ENCODE measurements around the gene ATP6V1B1.
"Not testable (repeated sequence)": the region's sequence is repeated elsewhere in the genome, so short reads cannot be mapped to it uniquely, and the experiment has no call there.

The ATP6V1B1 gene

DNA sequence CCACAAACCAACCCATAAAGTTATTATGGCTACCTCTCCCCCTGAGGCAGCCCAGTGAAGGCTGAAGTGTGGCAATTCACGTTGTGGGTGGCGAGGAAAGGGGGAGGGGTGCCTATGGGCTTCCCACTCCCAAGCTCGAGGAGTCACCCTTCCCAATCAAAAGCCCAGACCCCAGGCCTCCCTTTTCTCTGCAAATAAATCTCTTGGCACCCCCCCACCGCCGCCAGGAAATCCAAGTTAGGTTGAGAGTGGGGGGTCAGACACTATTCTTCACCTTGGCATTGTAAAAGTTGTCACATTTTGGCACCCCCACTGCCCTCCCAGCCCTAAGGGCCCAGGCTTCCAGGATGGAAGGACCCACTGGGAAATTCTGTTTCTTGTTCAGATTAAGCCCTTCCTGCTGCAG, 49.6 kb downstream of the ATP6V1B1 start:
- in situ Hi-C loops (cut with MboI; ENCODE audit: low sequenced_read_pairs) = no loop called here

GRCh38 chr2:70985956-70986355, 50.3 kb downstream of the ATP6V1B1 start:
- in situ Hi-C loops (cut with MboI; ENCODE audit: low sequenced_read_pairs) = no loop called here

- in situ Hi-C loops (cut with MboI; ENCODE audit: low sequenced_read_pairs) = no loop called here
These were observed 50.9 kb downstream of the ATP6V1B1 start for GRCh38 chr2:70986499-70987189.

DNA sequence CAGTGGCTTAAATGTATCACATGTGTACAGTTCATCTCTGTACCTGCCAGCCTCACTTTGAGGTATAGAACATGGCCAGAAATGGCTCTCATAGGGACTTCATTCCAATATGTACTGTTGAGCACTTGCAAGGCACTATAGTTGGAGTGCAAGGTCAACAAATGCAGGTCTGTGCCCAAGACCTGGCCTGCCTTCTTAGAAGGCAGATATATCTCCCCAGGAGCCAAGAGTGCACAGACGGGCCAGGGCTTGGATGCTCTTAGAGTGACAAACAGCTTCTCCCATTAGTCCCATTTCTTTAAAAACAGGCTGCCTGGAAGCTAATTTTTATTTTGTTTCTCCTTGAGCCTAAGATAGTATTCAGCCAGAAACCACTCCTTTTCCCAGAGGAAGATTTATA, 51.7 kb downstream of the ATP6V1B1 start:
- in situ Hi-C loops (cut with MboI; ENCODE audit: low sequenced_read_pairs) = no loop called here

DNA sequence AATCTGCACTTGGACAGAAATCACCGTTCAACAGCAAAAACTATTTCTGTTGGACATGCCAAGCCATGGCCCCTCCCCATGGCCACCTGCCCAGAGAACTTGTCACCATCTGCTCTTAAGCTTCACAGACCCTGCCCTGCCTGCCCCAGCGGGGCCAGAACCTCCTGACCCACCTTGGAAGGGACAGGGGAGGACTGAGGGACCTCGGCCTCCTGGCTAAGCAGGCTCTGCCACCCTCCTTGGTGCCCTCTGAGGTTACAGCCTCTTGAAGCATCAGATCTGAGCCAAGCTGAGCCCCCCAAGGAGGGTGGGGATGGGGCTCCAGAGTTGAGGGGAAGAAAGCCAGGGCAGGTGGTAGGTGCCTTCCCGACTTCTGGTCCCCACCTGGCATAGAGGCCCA, 52.5 kb downstream of the ATP6V1B1 start:
- in situ Hi-C loops (cut with MboI; ENCODE audit: low sequenced_read_pairs) = no loop called here

DNA sequence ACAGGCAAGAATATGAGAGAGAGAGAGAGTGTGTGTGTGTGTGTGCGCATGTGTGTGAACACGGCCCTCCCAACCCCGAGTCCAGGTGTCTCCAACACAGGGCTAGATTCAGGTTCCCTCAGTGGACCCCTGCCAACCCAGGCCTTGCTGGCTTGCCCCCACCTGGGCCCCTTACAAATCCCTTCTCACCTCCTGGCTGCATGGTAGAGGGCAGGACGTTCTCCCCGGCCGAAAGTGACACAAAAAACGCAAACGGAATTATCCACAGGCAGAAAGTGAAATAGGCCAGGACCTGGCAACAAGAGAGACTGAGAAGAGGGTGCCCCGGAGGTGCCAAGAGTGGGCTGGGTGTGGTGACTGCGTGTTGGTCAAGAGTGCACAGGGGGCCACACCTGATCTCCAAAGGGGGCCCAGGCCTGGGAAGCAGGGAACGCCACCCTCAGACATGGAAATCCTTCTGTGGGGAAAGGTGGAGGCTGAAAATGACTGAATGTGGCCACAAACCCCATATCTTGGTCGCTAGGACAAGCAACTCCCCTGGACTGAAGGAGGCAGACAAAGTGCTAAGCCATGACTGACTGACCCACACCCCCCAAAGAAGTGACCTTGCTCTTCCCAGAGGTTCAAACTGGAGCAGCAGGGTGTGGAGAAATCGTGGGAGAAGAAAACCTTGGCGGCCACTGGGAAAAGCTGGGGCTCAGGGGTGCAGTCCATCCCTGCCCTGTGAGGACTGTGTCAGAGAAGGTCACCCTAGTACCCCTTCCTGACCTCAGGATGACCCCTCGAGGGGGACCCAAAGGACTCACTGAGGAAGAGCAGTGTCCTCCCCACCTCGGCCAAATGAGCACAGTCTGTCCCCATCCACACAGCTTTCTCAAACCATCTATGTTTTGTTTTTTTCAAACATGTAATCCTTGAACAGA, 53.3 kb downstream of the ATP6V1B1 start:
- in situ Hi-C loops (cut with MboI; ENCODE audit: low sequenced_read_pairs) = no loop called here

DNA sequence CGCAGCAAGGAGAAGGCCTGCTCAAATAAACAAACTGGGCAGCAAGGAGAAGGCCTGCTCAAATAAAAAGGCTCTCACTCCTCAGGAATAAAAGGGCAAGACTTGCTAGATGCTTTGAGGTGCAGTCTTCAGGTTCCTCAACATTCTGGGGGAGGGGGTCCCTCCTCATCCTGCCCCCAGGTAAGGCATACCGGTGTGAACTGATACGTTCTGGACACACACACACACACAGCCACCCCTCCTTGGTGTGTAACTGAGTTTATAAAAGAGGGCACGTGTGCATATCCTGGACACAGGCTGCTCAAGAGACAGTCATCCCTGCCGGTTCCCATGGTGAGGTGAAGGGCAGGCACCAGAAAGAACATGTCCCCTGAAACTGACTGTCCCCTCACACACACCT, 54.5 kb downstream of the ATP6V1B1 start:
- in situ Hi-C loops (cut with MboI; ENCODE audit: low sequenced_read_pairs) = no loop called here

DNA sequence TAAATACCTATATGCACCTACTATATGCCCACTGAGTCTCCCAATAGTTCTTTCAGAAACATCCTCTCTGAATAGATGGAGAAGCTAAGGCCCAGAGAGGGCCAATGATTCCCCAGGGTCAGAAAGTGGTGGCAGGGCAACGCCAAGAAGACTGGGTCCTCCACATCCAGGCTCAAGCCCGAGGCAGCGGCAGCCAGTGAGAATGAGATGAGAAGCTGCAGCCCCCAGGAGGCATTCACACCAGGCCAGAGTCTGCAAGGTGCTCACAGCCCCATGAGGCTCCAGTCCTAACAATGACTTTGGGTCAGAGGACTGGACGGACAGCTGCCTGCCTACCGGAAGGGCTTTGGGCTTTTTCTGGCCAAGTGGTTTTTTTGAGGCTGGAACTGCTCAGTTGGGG, 55.4 kb downstream of the ATP6V1B1 start:
- in situ Hi-C loops (cut with MboI; ENCODE audit: low sequenced_read_pairs) = no loop called here

GRCh38 chr2:70991742-70992141, 56.0 kb downstream of the ATP6V1B1 start:
- in situ Hi-C loops (cut with MboI; ENCODE audit: low sequenced_read_pairs) = no loop called here

DNA sequence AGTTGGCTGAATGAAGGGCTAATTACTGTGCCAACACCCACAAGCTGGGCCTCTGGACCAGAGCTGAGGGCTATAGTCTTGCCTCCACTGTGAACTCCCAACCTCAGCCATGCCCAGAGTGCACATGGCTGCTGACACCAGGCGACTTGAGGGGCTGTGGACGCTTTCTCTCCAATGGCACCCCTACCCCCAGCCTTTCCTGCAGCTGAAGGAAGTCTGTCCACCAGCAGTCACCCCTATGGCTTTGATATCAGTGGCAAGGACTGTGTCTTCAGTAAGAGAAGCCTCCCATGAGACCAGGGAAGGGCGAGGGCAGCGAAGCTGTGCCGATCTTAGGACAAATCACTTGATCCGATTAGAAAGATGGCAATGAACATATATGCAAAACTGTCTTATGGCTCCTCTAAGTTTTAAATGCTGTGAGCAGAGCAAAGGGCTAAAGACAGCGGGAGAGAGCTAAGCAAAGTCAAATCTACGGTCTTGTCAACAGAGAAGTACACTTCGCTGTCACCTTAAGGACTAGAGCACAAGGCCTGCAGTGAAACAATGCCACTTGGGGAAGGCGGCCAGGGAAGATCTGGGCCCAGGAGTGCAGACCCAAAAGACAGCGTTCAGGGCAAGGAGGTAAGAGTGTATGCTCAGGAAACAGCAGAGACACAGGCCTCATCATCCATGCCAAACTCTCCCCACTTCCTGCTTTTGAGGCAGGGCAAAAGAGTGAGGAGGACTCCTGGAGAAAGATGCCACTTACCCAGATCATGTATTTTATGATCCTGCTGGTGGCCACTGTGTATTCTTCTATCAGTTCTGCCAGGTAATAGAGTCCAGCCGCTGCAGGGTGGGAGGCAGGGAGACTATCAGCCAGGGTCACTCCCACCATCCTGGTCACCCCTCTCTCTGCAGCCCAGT, 57.5 kb downstream of the ATP6V1B1 start:
- in situ Hi-C loops (cut with MboI; ENCODE audit: low sequenced_read_pairs) = no loop called here

- in situ Hi-C loops (cut with MboI; ENCODE audit: low sequenced_read_pairs) = no loop called here
These were observed 58.5 kb downstream of the ATP6V1B1 start for GRCh38 chr2:70994009-70994698.

- in situ Hi-C loops (cut with MboI; ENCODE audit: low sequenced_read_pairs) = no loop called here
These were observed 59.2 kb downstream of the ATP6V1B1 start, which contains the start of gene TEX261 for GRCh38 chr2:70994699-70995425. Gene TEX261, minus strand, starts transcription at chr2:70994873. Its CDS starts 116 bp downstream, at chr2:70994757.

DNA sequence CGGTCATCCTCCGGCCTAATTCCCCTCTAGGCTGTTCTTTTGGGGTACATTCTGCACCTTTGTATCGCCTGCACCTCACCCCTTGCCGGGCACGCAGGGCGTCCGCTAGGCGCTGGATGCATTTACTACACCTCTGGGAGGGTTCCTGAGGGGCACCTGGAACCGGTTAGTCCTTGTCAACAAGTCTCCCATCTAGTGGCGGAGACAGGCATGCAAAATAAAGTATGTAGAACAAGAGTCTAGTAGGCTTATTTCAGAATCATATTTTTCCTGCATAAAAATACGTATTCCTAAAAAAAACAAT, 59.7 kb downstream of the ATP6V1B1 start:
- in situ Hi-C loops (cut with MboI; ENCODE audit: low sequenced_read_pairs) = no loop called here

DNA sequence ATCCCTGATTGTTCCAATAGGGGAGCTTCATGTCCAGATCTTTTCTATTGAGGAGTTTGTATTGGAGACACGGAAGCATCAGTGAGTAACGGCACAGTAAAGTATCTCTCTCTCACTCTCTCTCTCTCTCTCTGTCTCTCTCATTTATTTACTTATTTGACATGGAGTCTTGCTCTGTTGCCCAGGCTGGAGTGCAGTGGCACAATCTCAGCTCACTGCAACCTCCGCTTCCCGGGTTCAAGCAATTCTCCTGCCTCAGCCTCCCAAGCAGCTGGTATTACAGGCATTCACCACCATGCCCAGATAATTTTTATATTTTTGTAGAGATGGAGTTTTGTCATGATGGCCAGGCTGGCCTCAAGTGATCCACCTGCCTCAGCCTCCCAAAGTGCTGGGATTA, 63.2 kb downstream of the ATP6V1B1 start:
- in situ Hi-C loops (cut with MboI; ENCODE audit: low sequenced_read_pairs) = not testable (repeated sequence)

- in situ Hi-C loops (cut with MboI; ENCODE audit: low sequenced_read_pairs) = no loop called here
These were observed 63.7 kb downstream of the ATP6V1B1 start for GRCh38 chr2:70999362-70999761.

DNA sequence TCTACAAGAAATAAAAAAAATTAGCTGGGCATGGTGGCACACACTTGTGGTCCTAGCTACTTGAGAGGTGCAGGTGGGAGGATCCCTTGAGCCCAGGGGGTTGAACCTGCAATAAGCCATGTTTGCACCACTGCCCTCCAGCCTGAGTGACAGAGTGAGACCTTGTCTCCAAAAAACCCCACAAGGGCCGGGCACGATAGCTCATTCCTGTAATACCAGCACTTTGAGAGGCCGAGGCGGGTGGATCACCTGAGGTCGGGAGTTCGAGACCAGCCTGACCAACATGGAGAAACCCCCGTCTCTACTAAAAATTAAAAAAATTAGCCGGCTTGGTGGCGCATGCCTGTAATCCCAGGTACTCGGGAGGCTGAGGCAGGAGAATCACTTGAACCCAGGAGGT, 64.2 kb downstream of the ATP6V1B1 start:
- in situ Hi-C loops (cut with MboI; ENCODE audit: low sequenced_read_pairs) = not testable (repeated sequence)

DNA sequence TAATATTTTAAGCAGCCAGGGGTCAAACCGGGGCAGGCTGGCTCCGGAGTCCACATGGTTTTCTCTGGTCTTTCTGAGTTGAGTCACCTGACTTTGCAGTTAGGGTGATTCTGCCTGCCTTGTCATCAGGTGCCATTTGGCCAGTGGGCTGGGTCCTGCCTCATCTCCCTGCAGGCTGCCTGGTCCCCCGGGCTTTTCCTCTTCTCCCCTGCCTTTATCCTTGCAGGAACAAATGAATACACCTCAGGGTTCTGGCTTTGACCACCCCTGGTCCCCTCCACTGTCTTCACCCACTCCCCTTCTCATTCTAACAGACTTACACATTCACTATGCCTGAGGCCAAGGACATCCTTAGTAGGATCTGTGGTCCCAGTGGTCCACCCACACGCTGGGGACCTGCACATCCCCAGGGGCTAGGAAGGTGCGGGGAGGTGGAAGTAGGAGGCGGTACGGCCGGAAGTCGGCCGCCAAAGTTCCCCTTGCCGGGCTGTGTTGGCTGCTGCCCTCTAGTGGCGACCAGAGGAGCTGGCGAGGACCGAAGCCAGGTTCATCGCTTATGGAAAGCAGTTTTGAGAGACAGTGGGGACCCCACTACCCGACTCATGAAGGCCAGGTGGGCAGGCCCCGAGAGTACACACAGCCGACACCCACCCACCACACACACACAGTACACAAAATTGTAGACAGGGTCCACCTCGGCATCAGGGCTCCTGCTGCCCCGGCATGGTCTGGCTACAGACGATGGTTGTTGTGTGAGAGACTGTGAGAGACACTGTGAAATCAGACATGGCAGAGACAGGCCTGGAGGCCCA, 65.3 kb downstream of the ATP6V1B1 start:
- in situ Hi-C loops (cut with MboI; ENCODE audit: low sequenced_read_pairs) = no loop called here

- in situ Hi-C loops (cut with MboI; ENCODE audit: low sequenced_read_pairs) = no loop called here
These were observed 65.9 kb downstream of the ATP6V1B1 start for GRCh38 chr2:71001592-71001927.

DNA sequence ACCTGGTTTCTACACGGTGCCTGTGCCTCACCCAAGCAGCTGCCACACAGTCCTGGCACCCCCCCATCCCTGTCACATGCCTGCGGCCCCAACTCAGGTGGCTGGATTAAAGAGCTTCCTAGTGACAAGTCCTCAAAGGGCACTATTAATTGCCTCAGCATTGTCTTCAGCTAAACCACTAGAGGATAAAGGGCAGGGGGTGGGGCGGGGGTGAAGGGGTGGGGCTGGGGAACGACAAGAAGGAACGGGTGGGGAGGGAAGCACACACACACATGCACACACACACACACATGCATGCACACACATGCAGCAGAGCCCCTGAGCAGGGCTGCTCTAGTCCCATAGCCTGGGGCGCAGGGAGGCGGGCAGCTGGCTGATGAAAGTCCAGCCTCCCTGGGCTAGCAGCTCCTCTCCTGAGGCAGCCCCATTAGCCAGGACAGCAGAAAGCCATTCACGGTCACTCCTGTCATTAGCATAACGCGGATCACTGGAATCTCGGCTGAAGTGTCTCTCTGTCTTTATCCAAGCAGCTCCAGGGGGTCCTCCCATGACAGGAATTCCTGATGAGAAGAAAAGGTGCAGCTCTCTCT, 66.4 kb downstream of the ATP6V1B1 start:
- in situ Hi-C loops (cut with MboI; ENCODE audit: low sequenced_read_pairs) = no loop called here
